Motor neuron (in vitro differentiated cells): ENCODE measurements around the gene CDX1. TPM values are rescaled to one million over a fixed set of nuclear protein-coding genes. Genes with fewer than 3 reads are reported as not detected.

ENCODE experiments used
- ATAC-seq, 8 experiments: fragments of 200-7000 bp; cut with Tn5 transposase; replicated peaks in 6 of 8; 2 replicates each; pipeline ENCODE4 v1.8.0; 2021; ENCODE audit warnings: mild to moderate bottlenecking in 8 of 8, moderate library complexity in 8 of 8
- H3K27ac ChIP-seq, 2 donors: fragments of 250-450 bp; sonication (Bioruptor Pico); 2 replicates each; pipeline ENCODE4 v1.9.0; 2021; ENCODE audit warnings: antibody characterized with exemption in 2 of 2, mild to moderate bottlenecking in 2 of 2, moderate library complexity in 1 of 2
- H3K4me1 ChIP-seq, 2 donors: fragments of 250-450 bp; sonication (Bioruptor Pico); replicated peaks in 1 of 2; 2 replicates each; pipeline ENCODE4 v1.6.1; 2021; ENCODE audit warnings: antibody characterized with exemption in 2 of 2, mild to moderate bottlenecking in 2 of 2, moderate library complexity in 1 of 2
- H3K4me3 ChIP-seq, 5 donors: fragments of 250-450 bp; sonication (Bioruptor Pico); 2 replicates each; pipeline ENCODE4 v1.9.0; 2021; ENCODE audit warnings: antibody characterized with exemption in 5 of 5, mild to moderate bottlenecking in 5 of 5, moderate library complexity in 4 of 5
- WGBS, 10 experiments: fragments of 450-650 bp; shearing (Covaris generic); methylation state at CpG; one replicate each; pipeline ENCODE4 v1.0.0; 2022; 5-methylcytosine and 5-hydroxymethylcytosine counted together
- in situ Hi-C, 9 experiments: fragments of 400-800 bp; cut with MboI; loops; one replicate each; pipeline ENCODE4 v1.15.0; 2021; ENCODE audit warnings: low sequenced_read_pairs in 9 of 9, low pct_unique_long_range_greater_than_20kb in 2 of 9; ENCODE audit not compliant: unreplicated experiment in 9 of 9
- total RNA-seq, 8 experiments: library from RNA; unstranded; fragments of 300-600 nt; gene quantifications; 2 replicates each; pipeline versions ENCODE4 v1.2.3 to v1.2.4, GENCODE V29; 2022

The CDX1 gene
- total RNA-seq, 8 experiments from 2014 or later: 0.05 to 0.84 (median 0.36) TPM; not detected in 2

DNA sequence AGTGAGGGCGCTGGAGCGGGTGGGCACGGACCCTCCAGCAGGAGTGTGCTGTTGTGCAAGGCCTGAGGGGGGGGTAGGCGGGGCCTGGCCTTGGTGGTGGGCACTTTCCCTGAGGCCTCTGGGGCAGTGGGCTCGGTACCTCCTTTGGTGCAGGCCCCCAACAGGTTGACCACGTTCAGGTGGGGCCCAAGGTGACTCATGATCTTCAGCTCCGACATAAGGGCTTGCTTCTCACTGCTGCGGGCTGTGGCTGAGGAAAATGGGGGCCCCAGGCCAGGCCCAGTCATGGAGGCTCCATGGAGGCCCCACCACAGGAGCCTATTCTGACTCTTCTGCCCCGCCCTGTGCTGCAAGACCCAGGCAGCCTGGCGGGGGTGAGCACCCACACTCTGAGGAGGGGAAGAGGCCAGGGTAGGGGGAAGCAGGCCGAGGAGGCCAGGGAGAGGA is 42.4 kb upstream of the CDX1 start:
- in situ Hi-C loops: loop anchor here in 2 of 9 experiments (10.0 kb wide), 2 partner anchors 91 to 101 kb away; no protein-coding TSS in a partner anchor
- H3K4me3 ChIP-seq: no peak overlapping the region
- WGBS, 10 experiments: 70 to 96% (median 91%) methylated on average over 2 to 4 of the region's 11 CpGs; no CpG with 5 or more reads in 6 of the 10 experiments
- H3K27ac ChIP-seq: no peak overlapping the region
- no peak for ATAC-seq
- H3K4me1 ChIP-seq: peaks cover 0 to 10% of the 10 kb centered on the region in 2 donors

DNA sequence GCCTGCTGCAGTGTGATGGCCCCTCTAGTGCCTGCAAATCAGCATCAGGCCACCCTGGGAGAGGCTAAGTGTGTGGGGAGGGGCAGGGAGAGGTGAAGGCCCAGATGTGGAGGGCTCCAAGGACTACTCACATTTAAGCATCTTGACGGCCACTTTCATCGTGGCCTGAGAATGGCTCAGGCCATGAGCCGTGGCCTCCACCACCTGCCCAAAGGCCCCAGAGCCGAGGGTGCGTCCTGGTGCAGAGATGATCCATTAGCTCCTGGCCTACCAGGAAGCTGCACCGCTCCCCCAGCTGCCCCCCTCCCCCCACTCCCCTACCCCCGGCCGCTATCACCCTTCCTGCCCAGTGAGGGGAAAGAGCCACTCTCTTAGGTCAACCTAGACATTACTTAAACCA is 42.0 kb upstream of the CDX1 start:
- H3K27ac ChIP-seq: no peak overlapping the region
- 20 to 83% methylated on average over 2 of the region's 8 CpGs; no CpG with 5 or more reads in 8 of the 10 experiments for WGBS, 10 experiments
- H3K4me3 ChIP-seq: no peak overlapping the region
- ATAC-seq: no peak
- in situ Hi-C loops: loop anchor here in 2 of 9 experiments (10.0 kb wide), 2 partner anchors 90 to 100 kb away; no protein-coding TSS in a partner anchor
- H3K4me1 ChIP-seq: peaks cover 0 to 10% of the 10 kb centered on the region in 2 donors

DNA sequence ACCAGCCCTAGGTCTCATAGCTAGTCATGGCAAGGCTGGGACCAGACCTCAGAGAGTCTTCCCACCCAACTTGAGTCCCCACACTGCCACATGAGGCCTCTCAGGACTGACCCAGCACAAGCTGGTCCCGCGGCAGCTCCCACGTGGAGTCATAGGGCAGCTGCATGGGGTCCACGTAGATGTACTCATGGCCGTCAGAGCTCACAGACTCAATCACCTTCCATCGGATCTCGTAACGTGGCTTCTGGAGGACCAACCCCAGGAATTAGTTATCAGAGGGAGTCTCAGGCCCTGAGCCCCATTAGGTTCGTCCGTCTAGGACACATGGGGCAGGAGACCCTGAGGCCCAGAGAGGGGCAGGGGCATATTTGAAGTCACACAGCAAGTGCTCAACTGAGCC is 41.2 kb upstream of the CDX1 start:
- 70 to 100% (median 98%) methylated on average over 1 to 7 of the region's 10 CpGs; no CpG with 5 or more reads in 6 of the 10 experiments for WGBS, 10 experiments
- Histone ChIP-seq H3K4me1 (peaks cover 3 to 10% of the 10 kb centered on the region in 2 donors), H3K4me3 (no peak overlapping the region), H3K27ac (no peak overlapping the region)
- in situ Hi-C loops: loop anchor here in 2 of 9 experiments (10.0 kb wide), 2 partner anchors 89 to 99 kb away; no protein-coding TSS in a partner anchor
- no peak for ATAC-seq

DNA sequence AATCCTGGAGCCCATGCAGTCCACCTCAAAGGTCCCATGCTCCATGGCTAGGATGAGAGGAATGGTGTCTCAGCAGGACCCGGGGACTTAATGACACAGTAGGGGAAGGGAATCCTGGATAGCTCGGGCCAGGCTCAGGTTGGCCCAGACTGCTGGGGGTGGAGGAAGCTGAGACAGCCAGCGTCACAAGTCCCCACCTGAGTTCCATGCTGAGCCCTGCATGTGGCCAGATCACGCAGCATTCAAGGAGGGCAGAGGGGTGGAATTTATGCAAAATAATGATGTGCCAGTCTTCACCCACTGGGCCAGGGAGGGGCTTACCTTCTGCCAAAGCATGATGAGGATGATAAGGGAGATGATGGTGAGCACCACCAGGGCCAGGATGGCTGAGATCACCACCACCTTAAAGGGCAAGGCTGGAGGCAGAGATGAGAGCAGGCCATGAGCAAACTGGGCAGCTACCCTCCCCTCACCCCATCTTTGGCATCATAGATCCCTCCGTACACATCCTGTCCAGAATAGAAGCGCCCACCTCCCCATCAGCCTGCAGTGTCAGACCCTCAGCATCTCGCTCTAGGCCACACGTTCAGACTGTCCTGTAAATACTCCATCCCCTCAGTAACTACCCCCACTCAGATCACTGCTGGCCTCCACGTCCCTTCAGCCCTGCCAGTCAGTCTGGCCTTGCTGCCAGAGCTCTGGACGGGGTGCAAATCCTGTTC is 40.2 kb upstream of the CDX1 start:
- ATAC-seq: no peak
- 82 to 100% (median 95%) methylated on average over 1 to 4 of the region's 10 CpGs; no CpG with 5 or more reads in 5 of the 10 experiments for WGBS, 10 experiments
- Histone ChIP-seq H3K4me3 (no peak overlapping the region), H3K4me1 (peaks cover 3% of the 10 kb centered on the region in 2 donors), H3K27ac (no peak overlapping the region)
- in situ Hi-C loops: loop anchor here in 2 of 9 experiments (10.0 kb wide), 2 partner anchors 88 to 98 kb away; no protein-coding TSS in a partner anchor

DNA sequence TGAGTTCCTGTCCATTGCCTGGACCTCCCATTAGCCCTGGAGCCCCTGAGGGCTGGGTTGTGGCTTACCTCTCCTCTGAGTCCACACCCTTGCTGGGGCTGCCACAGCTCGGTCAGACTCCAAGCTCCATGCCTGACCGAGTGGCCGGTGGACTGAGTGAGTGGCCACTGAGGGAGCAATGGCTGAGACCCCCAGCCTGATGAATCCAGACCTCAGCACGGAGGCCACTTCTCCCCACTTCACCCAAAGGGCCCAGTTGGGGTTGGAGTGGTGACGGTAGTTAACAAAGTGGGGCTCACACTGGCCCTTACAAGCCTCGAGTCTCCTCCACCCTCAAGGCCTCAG is 39.7 kb upstream of the CDX1 start:
- in situ Hi-C loops: loop anchor here in 2 of 9 experiments (10.0 kb wide), 2 partner anchors 88 to 98 kb away; no protein-coding TSS in a partner anchor
- H3K4me3 ChIP-seq: no peak overlapping the region
- WGBS, 10 experiments: 60 to 100% (median 94%) methylated on average over 1 to 4 of the region's 6 CpGs; no CpG with 5 or more reads in 6 of the 10 experiments
- H3K27ac ChIP-seq: no peak overlapping the region
- peaks cover 3% of the 10 kb centered on the region in 2 donors for H3K4me1 ChIP-seq
- ATAC-seq: peak in 2 of 8 experiments; percentile 16 to 42

DNA sequence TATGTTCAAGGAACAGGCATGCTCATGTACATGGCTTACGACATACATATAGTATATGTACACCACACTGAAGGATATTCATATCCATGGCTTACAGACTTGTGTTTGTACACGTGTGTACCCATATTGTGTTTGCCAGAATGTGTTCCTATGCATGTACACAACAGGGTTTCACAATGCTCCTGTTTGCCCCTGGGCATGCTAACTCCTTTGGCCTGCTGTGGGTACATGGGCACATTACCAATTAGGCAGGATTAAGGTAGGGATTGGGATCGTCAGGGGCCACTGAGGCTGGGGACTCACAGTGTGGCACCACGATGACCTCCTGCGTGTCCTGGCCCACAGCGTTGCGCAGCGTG is 37.1 kb upstream of the CDX1 start:
- no peak for ATAC-seq
- Histone ChIP-seq H3K4me1 (peaks cover 3 to 4% of the 10 kb centered on the region in 2 donors), H3K27ac (no peak overlapping the region), H3K4me3 (no peak overlapping the region)
- WGBS, 10 experiments: 45 to 100% (median 81%) methylated on average over 1 to 7 of the region's 8 CpGs; no CpG with 5 or more reads in 1 of the 10 experiments
- in situ Hi-C loops: loop anchor here in 2 of 9 experiments (10.0 kb wide), 2 partner anchors 85 to 95 kb away; no protein-coding TSS in a partner anchor

DNA sequence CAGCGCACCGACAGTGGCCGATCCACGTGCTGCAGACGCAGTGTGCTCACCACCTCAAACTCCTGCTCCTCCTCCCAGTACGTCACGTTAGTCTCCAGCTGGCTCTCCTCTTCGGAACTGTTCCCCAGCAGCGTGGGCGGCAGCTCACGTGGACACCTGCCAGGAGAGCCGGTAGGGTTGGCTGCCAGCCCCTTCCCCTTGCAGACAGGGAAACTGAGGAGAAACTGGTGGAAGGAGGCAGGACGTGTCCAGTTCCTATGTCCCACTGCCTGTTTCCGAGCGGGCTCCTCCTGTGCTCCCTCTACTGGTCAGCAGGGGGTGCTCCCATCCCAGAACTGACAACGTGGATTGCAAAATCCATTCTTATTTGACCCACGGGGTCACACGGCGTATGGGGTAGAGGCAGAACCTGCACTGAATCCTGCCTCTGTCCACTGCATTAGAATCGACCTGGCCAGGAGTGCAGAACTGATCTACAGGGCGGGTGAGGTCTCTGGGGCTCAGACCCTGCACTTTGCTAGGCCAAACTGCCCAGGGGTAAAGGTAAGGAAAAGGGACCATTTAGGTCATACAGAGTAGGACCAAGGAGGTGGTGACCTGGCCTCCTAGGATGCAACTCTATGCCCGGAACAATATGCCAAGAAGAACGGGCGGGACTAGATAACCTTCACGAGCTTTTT is 36.6 kb upstream of the CDX1 start:
- peak; percentile 74 to 95 (median 82) for ATAC-seq
- Histone ChIP-seq H3K27ac (no peak overlapping the region), H3K4me3 (no peak overlapping the region), H3K4me1 (peaks cover 5 to 10% of the 10 kb centered on the region in 2 donors)
- WGBS, 10 experiments: 10 to 72% (median 58%) methylated on average over 2 to 6 of the region's 25 CpGs; no CpG with 5 or more reads in 4 of the 10 experiments
- in situ Hi-C loops: loop anchor here in 2 of 9 experiments (10.0 kb wide), 2 partner anchors 85 to 95 kb away; no protein-coding TSS in a partner anchor

DNA sequence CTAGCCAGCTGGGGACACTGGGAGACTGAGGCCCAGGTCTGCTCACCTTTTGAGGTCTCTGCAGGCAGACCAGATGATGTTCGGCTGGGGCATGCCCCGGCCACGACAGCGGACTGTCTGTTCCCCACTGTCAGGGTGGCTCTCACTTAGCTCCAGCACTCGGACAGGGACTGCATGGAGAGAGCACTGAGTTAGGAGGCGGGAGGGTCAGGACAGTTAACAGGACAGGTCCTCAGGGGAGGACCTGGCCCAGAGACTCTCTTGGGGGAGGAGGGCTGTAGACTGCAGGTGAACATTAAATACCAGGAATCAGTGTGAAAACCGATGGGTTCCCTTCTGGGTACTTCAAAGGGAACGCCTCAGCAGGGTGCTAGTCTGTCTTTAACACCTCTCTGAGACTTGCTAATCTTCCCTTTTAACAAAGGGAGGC is 36.1 kb upstream of the CDX1 start:
- Histone ChIP-seq H3K4me3 (no peak overlapping the region), H3K4me1 (peaks cover 7 to 15% of the 10 kb centered on the region in 2 donors), H3K27ac (no peak overlapping the region)
- in situ Hi-C loops: no loop called here
- peak in 1 of 8 experiments; percentile 2 for ATAC-seq
- WGBS, 10 experiments: 50 to 100% (median 80%) methylated on average over 1 to 4 of the region's 8 CpGs; no CpG with 5 or more reads in 5 of the 10 experiments

DNA sequence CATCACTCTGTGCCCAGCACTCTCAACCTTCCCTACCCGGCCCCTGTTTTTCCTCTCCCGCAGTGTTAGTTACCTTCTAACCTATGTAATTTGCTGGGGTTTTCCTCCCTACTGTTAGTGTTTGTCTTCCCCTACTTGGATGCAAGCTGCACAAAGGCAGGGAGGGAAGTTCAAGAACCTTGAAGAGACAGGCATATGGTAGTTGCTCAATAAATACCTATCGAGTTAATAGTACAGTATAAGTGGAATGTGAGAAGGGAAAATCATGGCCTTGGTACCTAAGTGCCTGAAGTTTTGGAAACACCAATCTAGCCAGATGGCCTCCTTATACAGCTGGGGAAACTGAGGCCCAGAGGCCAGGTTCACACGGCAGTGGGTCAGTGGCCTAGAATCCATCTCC is 35.1 kb upstream of the CDX1 start:
- in situ Hi-C loops: no loop called here
- 0 to 100% (median 80%) methylated on average over 1 to 4 of the region's 4 CpGs; no CpG with 5 or more reads in 5 of the 10 experiments for WGBS, 10 experiments
- no peak for ATAC-seq

DNA sequence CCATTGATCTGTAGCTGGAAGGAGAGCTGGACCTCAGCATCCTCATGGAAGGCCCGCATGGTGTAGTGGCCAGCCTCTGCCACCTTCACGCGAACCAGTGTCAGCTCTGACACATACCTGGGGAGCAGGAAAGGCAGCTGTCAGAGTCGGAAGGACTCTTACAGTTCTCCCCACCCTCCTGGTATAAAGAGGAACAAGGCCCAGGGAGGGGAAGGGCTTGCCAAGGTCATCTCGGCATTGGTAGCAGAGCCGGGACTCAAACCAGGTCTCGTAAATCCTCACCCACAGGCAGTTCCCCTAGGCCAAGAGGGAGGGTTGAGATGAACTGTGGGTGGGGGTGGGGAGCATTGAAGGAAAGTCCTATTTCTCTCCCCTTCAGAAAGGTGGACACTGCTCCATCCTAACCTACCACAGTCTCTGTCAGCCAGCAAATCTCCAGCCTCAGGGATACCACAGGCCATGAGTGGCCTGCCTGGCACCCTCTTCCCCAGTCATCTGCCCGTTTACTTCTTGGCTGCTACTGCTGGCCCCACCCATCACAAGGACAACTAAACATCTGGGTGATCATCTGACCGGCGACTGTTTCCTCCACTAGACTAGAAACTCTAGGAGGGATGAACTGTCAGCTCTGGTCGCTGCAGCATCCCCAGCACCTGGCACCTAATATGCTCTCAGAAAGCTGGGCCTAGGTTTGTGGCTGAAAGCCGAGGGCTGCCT is 34.4 kb upstream of the CDX1 start:
- Histone ChIP-seq H3K27ac (no peak overlapping the region), H3K4me1 (peaks cover 19 to 29% of the 10 kb centered on the region in 2 donors), H3K4me3 (no peak overlapping the region)
- ATAC-seq: peak in 2 of 8 experiments; percentile 60 to 72
- in situ Hi-C loops: no loop called here
- WGBS, 10 experiments: 0 to 100% (median 78%) methylated on average over 1 to 5 of the region's 12 CpGs; no CpG with 5 or more reads in 2 of the 10 experiments

More for the DNA sequence above, 35.1 kb upstream of the CDX1 start:
- no peak overlapping the region for H3K27ac ChIP-seq
- peaks cover 13 to 24% of the 10 kb centered on the region in 2 donors for H3K4me1 ChIP-seq
- H3K4me3 ChIP-seq: no peak overlapping the region

DNA sequence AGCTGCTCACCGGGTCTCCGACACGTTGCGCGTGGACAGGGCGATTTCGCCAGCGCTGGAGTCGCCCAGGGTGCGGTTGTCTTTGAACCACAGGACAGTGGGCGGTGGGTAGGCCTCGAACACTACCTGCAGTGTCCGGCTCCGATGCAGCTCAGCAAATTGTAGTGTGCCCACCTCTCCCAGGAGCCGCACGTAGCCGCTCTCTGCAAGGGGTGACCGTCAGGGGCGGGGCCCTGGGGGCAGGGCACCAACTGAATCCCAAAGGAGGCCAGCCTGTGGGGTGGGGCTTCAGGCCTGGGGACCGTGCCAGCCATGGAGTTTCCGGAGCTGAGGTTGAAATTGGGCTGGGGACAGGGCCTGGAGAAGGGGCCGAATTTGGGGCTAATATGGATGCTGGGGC is 33.8 kb upstream of the CDX1 start:
- Histone ChIP-seq H3K4me3 (no peak overlapping the region), H3K27ac (no peak overlapping the region), H3K4me1 (peaks cover 25 to 33% of the 10 kb centered on the region in 2 donors)
- in situ Hi-C loops: no loop called here
- 78 to 100% (median 95%) methylated on average over 1 to 14 of the region's 22 CpGs; no CpG with 5 or more reads in 7 of the 10 experiments for WGBS, 10 experiments
- no peak for ATAC-seq

DNA sequence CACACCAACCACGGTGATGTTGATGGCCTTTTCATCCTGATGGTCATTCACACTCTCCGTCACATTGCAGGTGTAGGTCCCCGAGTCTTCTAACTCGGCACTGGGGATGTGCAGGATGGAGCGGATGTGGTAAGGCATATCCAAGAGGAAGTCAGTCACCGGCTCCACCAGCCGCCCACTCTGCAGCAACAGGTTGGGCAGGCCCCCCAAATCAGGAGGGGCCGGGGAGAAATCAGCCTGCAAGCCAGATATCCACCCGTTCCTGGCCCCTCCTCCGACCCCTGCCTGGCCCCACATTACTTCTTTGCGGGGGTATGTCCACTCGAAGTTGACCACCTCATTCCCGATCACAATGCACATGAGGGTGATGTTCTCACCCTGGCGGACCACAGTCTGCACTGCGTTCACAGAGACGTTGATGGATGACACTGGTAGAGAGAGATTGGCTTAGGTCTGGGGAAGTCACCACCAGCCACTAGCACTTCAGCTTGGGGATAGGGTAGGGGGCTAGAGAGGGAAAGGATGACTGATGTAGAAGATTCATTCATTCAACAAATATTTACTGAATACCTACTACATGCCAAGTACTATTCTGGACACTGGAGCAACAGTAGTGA is 32.9 kb upstream of the CDX1 start:
- peaks cover 35 to 42% of the 10 kb centered on the region in 2 donors for H3K4me1 ChIP-seq
- ATAC-seq: peak in 1 of 8 experiments; percentile 4
- no peak overlapping the region for H3K27ac ChIP-seq
- no peak overlapping the region for H3K4me3 ChIP-seq
- in situ Hi-C loops: no loop called here
- 40 to 82% (median 66%) methylated on average over 1 to 7 of the region's 16 CpGs; no CpG with 5 or more reads in 5 of the 10 experiments for WGBS, 10 experiments
